Measurements from ENCODE around the gene BCAS3.

DNA sequence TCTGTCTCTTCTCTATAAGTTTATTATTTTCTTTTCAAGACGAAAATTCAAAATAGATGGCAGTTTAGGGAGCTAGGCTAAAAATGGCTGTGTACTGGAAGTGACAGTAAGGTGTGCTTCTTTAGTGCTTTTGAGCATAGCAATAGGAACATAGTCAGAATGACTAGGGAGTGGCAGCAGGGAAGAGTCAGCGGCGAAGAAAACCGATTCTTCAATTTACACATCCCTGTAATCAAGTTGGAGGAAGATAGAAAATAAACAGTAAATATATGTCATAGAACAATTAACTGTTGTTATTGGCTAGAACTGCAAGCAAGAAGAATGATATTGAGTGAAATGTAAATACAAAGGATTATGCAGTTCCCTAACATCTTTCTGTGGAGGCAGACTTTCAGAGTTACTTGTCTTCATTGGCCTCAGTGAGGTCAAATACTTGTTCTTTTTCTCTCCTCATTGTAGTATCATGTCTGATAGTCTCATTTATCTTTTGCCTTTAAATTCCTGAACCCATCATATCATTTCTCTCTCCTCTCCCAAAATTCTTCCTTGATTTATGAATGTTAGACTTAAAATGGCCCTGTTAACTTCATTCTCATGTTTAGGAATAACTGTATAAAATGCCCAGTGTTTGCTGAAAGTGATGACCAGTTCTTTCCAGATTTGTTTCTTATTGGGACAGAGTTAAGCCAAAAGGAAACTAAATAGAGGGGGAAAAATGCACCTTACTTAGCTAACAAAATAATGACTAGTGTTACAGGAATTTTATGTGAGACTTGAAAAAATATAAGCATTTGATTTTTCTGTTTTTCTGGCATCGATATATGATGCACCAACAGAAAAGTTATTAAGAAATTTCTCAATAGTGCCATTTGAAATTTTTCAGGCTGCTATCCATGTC is 211.4 kb downstream of the BCAS3 start:
- TF ChIP-seq YY1 (IDR thresholded peaks at IDR 0.05; ENCODE audit: low read depth) = no peak
- no peak for TF ChIP-seq EP300 (IDR thresholded peaks at IDR 0.05; ENCODE audit: borderline replicate concordance)
- no peak for TF ChIP-seq CEBPB (IDR thresholded peaks at IDR 0.05)
- TF ChIP-seq TCF12 (IDR thresholded peaks at IDR 0.05; ENCODE audit: low read depth) = no peak
- no peak for TF ChIP-seq RAD21 (IDR thresholded peaks at IDR 0.05; ENCODE audit: low read depth)
- TF ChIP-seq TAF1 (IDR thresholded peaks at IDR 0.05; ENCODE audit: low read depth) = no peak
- no peak for TF ChIP-seq CREB1 (IDR thresholded peaks at IDR 0.05; ENCODE audit: low read depth)
- TF ChIP-seq ZBTB7A (IDR thresholded peaks at IDR 0.05; ENCODE audit: low read depth) = no peak
- TF ChIP-seq TEAD4 (IDR thresholded peaks at IDR 0.05) = no peak
- TF ChIP-seq, protein P1, sequence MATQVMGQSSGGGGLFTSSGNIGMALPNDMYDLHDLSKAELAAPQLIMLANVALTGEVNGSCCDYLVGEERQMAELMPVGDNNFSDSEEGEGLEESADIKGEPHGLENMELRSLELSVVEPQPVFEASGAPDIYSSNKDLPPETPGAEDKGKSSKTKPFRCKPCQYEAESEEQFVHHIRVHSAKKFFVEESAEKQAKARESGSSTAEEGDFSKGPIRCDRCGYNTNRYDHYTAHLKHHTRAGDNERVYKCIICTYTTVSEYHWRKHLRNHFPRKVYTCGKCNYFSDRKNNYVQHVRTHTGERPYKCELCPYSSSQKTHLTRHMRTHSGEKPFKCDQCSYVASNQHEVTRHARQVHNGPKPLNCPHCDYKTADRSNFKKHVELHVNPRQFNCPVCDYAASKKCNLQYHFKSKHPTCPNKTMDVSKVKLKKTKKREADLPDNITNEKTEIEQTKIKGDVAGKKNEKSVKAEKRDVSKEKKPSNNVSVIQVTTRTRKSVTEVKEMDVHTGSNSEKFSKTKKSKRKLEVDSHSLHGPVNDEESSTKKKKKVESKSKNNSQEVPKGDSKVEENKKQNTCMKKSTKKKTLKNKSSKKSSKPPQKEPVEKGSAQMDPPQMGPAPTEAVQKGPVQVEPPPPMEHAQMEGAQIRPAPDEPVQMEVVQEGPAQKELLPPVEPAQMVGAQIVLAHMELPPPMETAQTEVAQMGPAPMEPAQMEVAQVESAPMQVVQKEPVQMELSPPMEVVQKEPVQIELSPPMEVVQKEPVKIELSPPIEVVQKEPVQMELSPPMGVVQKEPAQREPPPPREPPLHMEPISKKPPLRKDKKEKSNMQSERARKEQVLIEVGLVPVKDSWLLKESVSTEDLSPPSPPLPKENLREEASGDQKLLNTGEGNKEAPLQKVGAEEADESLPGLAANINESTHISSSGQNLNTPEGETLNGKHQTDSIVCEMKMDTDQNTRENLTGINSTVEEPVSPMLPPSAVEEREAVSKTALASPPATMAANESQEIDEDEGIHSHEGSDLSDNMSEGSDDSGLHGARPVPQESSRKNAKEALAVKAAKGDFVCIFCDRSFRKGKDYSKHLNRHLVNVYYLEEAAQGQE (IDR thresholded peaks at IDR 0.05; ENCODE audit: low read depth) = no peak
- no peak for TF ChIP-seq EGR1 (IDR thresholded peaks at IDR 0.05)
- TF ChIP-seq, protein P2, sequence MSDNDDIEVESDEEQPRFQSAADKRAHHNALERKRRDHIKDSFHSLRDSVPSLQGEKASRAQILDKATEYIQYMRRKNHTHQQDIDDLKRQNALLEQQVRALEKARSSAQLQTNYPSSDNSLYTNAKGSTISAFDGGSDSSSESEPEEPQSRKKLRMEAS (IDR thresholded peaks at IDR 0.05) = no peak
- no peak for TF ChIP-seq FOXM1 (IDR thresholded peaks at IDR 0.05; ENCODE audit: borderline replicate concordance, low read depth)
- TF ChIP-seq NFIC (IDR thresholded peaks at IDR 0.05) = no peak

Data from Ishikawa (cell line).